Calu3 (cell line): ENCODE results near the gene GPC3. TPM values are rescaled to one million over a fixed set of nuclear protein-coding genes. Genes with fewer than 3 reads are reported as not detected.

ENCODE experiments used
- BruUV-seq: library from RNA; stranded (reverse); fragments of 400-500 nt; replicated peaks from 2 replicates; lab custom pipeline; 2021; lab: Mats Ljungman, UMichigan
- CTCF ChIA-PET: fragments of 300-600 bp; sonication (Branson Sonifier 250); formaldehyde crosslinking; loops from one replicate; lab custom pipeline; 2022; ENCODE audit warnings: antibody characterized with exemption; lab: Charles Lee
- DNase-seq: peaks from one replicate; pipeline ENCODE4 v3.0.0; 2022
- H3K27ac Mint-ChIP-seq: one replicate; pipeline ENCODE4 v1.8.0; 2022; ENCODE audit warnings: mixed read lengths; ENCODE audit not compliant: unreplicated experiment
- H3K27me3 Mint-ChIP-seq: one replicate; pipeline ENCODE4 v1.8.0; 2022; ENCODE audit warnings: mixed read lengths; ENCODE audit not compliant: unreplicated experiment
- H3K36me3 Mint-ChIP-seq: one replicate; pipeline ENCODE4 v1.8.0; 2022; ENCODE audit warnings: mild to moderate bottlenecking, moderate library complexity, mixed read lengths; ENCODE audit not compliant: insufficient read depth, unreplicated experiment
- H3K4me1 Mint-ChIP-seq: one replicate; pipeline ENCODE4 v1.8.0; 2022; ENCODE audit warnings: mild to moderate bottlenecking, low read depth, mixed read lengths; ENCODE audit not compliant: unreplicated experiment
- H3K4me3 Mint-ChIP-seq: one replicate; pipeline ENCODE4 v1.8.0; 2022; ENCODE audit warnings: mild to moderate bottlenecking, low read depth, moderate library complexity, mixed read lengths; ENCODE audit not compliant: unreplicated experiment
- H3K9me3 Mint-ChIP-seq: one replicate; pipeline ENCODE4 v1.8.0; 2022; ENCODE audit warnings: low read depth, mixed read lengths; ENCODE audit not compliant: unreplicated experiment
- CTCF ChIP-seq: fragments of 200-600 bp; IDR thresholded peaks from one replicate; pipeline ENCODE4 v1.8.0; 2022; ENCODE audit warnings: antibody characterized with exemption; ENCODE audit not compliant: unreplicated experiment
- intact Hi-C: fragments of 100-400 bp; cut with micrococcal nuclease; formaldehyde crosslinking; loops from one replicate; pipeline ENCODE4 v1.10.0; 2022; ENCODE audit not compliant: unreplicated experiment
- total RNA-seq: library from RNA; stranded (reverse); gene quantifications from 2 replicates; pipeline ENCODE4 v1.2.3, GENCODE V29; 2022

Gene GPC3
- total RNA-seq, 1 experiment from 2014 or later, result 2.3 TPM

GRCh38 chrX:133602881-133603280 lies 382.5 kb downstream of the GPC3 start:
- Mint-ChIP-seq H3K4me3 (no peak overlapping the region), H3K36me3 (no peaks in the 10 kb centered on the region), H3K4me1 (no peaks in the 10 kb centered on the region), H3K27ac (no peak overlapping the region), H3K9me3 (no peaks in the 10 kb centered on the region), H3K27me3 (no peaks in the 10 kb centered on the region)
- DNase-seq, result no peak
- no peak for TF ChIP-seq CTCF
- BruUV-seq, result no TSS peak
- intact Hi-C loops, result no loop called here
- CTCF ChIA-PET, result interaction anchor here (0.7 kb wide), 1 partner anchor 106 kb away, joined by 3 read pairs; no protein-coding TSS in a partner anchor

GRCh38 chrX:133601116-133601515 lies 384.3 kb downstream of the GPC3 start:
- BruUV-seq, result no TSS peak
- Mint-ChIP-seq H3K36me3 (no peaks in the 10 kb centered on the region), H3K27ac (no peak overlapping the region), H3K4me3 (no peak overlapping the region), H3K27me3 (no peaks in the 10 kb centered on the region), H3K9me3 (no peaks in the 10 kb centered on the region), H3K4me1 (no peaks in the 10 kb centered on the region)
- DNase-seq, result no peak
- intact Hi-C loops, result no loop called here
- CTCF ChIA-PET, result no interaction called here
- no peak for TF ChIP-seq CTCF

- DNase-seq, result no peak
- Mint-ChIP-seq H3K4me1 (no peaks in the 10 kb centered on the region), H3K27ac (no peak overlapping the region), H3K4me3 (no peak overlapping the region), H3K27me3 (no peaks in the 10 kb centered on the region), H3K9me3 (no peaks in the 10 kb centered on the region), H3K36me3 (no peaks in the 10 kb centered on the region)
- CTCF ChIA-PET, result no interaction called here
- TF ChIP-seq CTCF, result no peak
- BruUV-seq, result no TSS peak
- intact Hi-C loops, result no loop called here
Observed at GRCh38 chrX:133600536-133600935, 384.9 kb downstream of the GPC3 start.

- Mint-ChIP-seq H3K9me3 (no peaks in the 10 kb centered on the region), H3K36me3 (no peaks in the 10 kb centered on the region), H3K27me3 (no peaks in the 10 kb centered on the region), H3K4me1 (no peaks in the 10 kb centered on the region), H3K4me3 (no peak overlapping the region), H3K27ac (no peak overlapping the region)
- DNase-seq, result no peak
- no TSS peak for BruUV-seq
- CTCF ChIA-PET, result no interaction called here
- no peak for TF ChIP-seq CTCF
- intact Hi-C loops, result no loop called here
Observed at GRCh38 chrX:133598601-133599335, 386.6 kb downstream of the GPC3 start.
